GM12875 (cell line): ENCODE measurements around the gene ZNF101.

Experiments
- H3K4me3 ChIP-seq: one replicate; pipeline ENCODE4 v1.5.1; 2011; ENCODE audit warnings: low read depth, low read length, control low read depth
- CTCF ChIP-seq: IDR thresholded peaks from 2 replicates; pipeline ENCODE4 v1.5.1; 2011; ENCODE audit warnings: low read depth, mild to moderate bottlenecking, control low read depth, inconsistent platforms, low read length, moderate library complexity, borderline replicate concordance; ENCODE audit not compliant: insufficient read depth

The ZNF101 gene

GRCh38 chr19:19721896-19722295 is 53.3 kb downstream of the ZNF101 start:
- no peak for TF ChIP-seq CTCF
- H3K4me3 ChIP-seq: no peak overlapping the region

GRCh38 chr19:19732579-19733501 is 64.2 kb downstream of the ZNF101 start, which contains the start of gene ZNF14:
Gene ZNF14, minus strand, starts transcription at chr19:19733112. Its CDS starts 154 bp downstream, at chr19:19732958.
- peak within 1 kb of the TSS; percentile 88 for H3K4me3 ChIP-seq
- TF ChIP-seq CTCF: peak; percentile 32; the same call in 1 of the 2 replicates
